SU-DHL-6 (cell line): ENCODE measurements around the gene CYBA.

ENCODE experiments used
- H2AFZ ChIP-seq: fragments of 200-600 bp; sonication (generic); 2 replicates; pipeline ENCODE4 v1.6.1; 2014; ENCODE audit warnings: low read depth, mild to moderate bottlenecking, moderate library complexity, mixed read lengths, antibody characterized with exemption, low read length; ENCODE audit not compliant: severe bottlenecking
- H3F3A ChIP-seq: fragments of 200-600 bp; shearing (Covaris generic); 2 replicates; pipeline ENCODE4 v1.6.0; 2016; ENCODE audit warnings: antibody characterized with exemption, mild to moderate bottlenecking; ENCODE audit not compliant: insufficient read depth
- H3K27ac ChIP-seq: fragments of 200-600 bp; sonication (generic); 2 replicates; pipeline ENCODE4 v1.5.1; 2016; ENCODE audit warnings: low read depth, mild to moderate bottlenecking, low read length, moderate library complexity, mixed read lengths
- H3K27me3 ChIP-seq: fragments of 200-600 bp; sonication (generic), shearing (Covaris generic); 2 replicates; pipeline ENCODE4 v1.6.0; 2014; ENCODE audit warnings: mild to moderate bottlenecking, low read length
- H3K36me3 ChIP-seq: fragments of 200-600 bp; sonication (generic); 2 replicates; pipeline ENCODE4 v1.6.1; 2014; ENCODE audit warnings: mild to moderate bottlenecking, low read length, mixed read lengths
- H3K4me2 ChIP-seq: fragments of 300-600, 200-600 bp; shearing (Covaris generic), sonication (generic); 2 replicates; pipeline ENCODE4 v1.6.0; 2014; ENCODE audit warnings: low read length, low read depth, mild to moderate bottlenecking; ENCODE audit not compliant: poor library complexity, severe bottlenecking
- H3K4me3 ChIP-seq: fragments of 200-600 bp; sonication (generic); 2 replicates; pipeline ENCODE4 v1.5.1; 2014; ENCODE audit warnings: antibody characterized with exemption, low read length, mild to moderate bottlenecking, mixed read lengths; ENCODE audit not compliant: insufficient read depth, poor library complexity, severe bottlenecking
- H3K79me2 ChIP-seq: fragments of 200-600 bp; sonication (generic); 2 replicates; pipeline ENCODE4 v1.6.1; 2014; ENCODE audit warnings: mild to moderate bottlenecking, low read length, moderate library complexity; ENCODE audit not compliant: insufficient read depth
- H3K9ac ChIP-seq: fragments of 200-600 bp; sonication (generic); 2 replicates; pipeline ENCODE4 v1.7.0; 2014; ENCODE audit warnings: mild to moderate bottlenecking, low read length
- H3K9me2 ChIP-seq: fragments of 200-600 bp; sonication (generic); replicated peaks from 2 replicates; pipeline ENCODE4 v1.6.1; 2014; ENCODE audit warnings: low read length; ENCODE audit not compliant: insufficient read depth
- H3K9me3 ChIP-seq: fragments of 200-600 bp; sonication (generic); 2 replicates; pipeline ENCODE4 v1.6.1; 2014; ENCODE audit warnings: low read length, mixed read lengths; ENCODE audit not compliant: insufficient read depth
- H4K20me1 ChIP-seq: fragments of 200-600 bp; sonication (generic); 2 replicates; pipeline ENCODE4 v1.6.1; 2014; ENCODE audit warnings: low read depth, mild to moderate bottlenecking, antibody characterized with exemption, low read length, moderate library complexity, mixed read lengths
- EZH2phosphoT487 ChIP-seq: fragments of 200-600 bp; sonication (generic), shearing (Covaris generic); conservative IDR thresholded peaks from 2 replicates; pipeline ENCODE4 v1.6.1; 2018; ENCODE audit warnings: mild to moderate bottlenecking, antibody characterized with exemption, low read length, moderate library complexity, mixed read lengths
- TF ChIP-seq, protein P1 (sequence below): fragments of 200-600 bp; sonication (generic); IDR thresholded peaks from one replicate; pipeline ENCODE4 v1.5.1; 2017; ENCODE audit warnings: antibody characterized with exemption, mild to moderate bottlenecking, low read length, moderate library complexity; ENCODE audit not compliant: insufficient read depth, poor library complexity, severe bottlenecking

Gene CYBA

DNA sequence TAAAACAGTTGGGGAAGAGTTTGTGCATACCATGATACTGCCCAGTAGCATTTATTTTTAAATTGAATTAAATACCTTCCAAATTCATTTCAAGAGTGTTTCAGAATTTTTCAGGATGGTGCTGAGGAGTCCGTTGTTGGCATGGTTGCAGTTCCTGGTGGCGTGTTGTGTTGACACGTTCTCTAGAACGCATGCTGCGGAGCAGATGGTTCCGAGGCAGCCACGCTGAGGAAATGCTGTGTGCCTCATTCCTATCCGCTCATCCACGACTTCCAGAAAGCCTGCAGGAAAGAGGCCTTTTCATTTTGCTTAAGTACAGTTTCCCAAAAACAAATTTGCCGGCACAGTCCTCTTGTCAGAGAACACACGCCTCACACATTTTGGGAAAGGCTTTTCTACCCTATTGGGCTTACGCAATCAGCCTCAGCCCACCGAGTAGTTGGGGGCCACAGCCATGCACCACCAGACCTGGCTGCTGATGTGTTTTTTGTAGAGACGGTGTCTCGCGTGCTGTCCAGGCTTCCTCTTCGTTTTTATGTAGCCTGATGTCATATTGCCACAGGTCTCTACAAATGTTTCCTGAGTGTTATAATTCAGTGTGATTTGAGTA, 44.6 kb downstream of the CYBA start:
- H3K4me3 ChIP-seq, result no peak overlapping the region
- peaks cover 5% of the 10 kb centered on the region; the same call in 1 of the 2 replicates for H3K36me3 ChIP-seq
- H4K20me1 ChIP-seq, result no peaks in the 10 kb centered on the region
- no peak overlapping the region for H2AFZ ChIP-seq
- no peak overlapping the region for H3K27ac ChIP-seq
- no peak overlapping the region for H3K9ac ChIP-seq
- 0 out of 2 replicates have a peak, but pooled peaks cover 7% of the 10 kb centered on the region for H3K79me2 ChIP-seq
- no peaks in the 10 kb centered on the region for H3K9me3 ChIP-seq
- H3K27me3 ChIP-seq, result no peaks in the 10 kb centered on the region
- no peaks in the 10 kb centered on the region for H3F3A ChIP-seq
- TF ChIP-seq EZH2phosphoT487, result no peak
- H3K4me2 ChIP-seq, result no peak overlapping the region
- no peaks in the 10 kb centered on the region for H3K9me2 ChIP-seq

- no peaks in the 10 kb centered on the region for H3K9me2 ChIP-seq
- TF ChIP-seq EZH2phosphoT487, result no peak
- TF ChIP-seq, protein P1, sequence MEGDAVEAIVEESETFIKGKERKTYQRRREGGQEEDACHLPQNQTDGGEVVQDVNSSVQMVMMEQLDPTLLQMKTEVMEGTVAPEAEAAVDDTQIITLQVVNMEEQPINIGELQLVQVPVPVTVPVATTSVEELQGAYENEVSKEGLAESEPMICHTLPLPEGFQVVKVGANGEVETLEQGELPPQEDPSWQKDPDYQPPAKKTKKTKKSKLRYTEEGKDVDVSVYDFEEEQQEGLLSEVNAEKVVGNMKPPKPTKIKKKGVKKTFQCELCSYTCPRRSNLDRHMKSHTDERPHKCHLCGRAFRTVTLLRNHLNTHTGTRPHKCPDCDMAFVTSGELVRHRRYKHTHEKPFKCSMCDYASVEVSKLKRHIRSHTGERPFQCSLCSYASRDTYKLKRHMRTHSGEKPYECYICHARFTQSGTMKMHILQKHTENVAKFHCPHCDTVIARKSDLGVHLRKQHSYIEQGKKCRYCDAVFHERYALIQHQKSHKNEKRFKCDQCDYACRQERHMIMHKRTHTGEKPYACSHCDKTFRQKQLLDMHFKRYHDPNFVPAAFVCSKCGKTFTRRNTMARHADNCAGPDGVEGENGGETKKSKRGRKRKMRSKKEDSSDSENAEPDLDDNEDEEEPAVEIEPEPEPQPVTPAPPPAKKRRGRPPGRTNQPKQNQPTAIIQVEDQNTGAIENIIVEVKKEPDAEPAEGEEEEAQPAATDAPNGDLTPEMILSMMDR, result no peak
- no peaks in the 10 kb centered on the region for H3K9me3 ChIP-seq
- H3K79me2 ChIP-seq, result 0 out of 2 replicates have a peak, but pooled peaks cover 7% of the 10 kb centered on the region
- peaks cover 5% of the 10 kb centered on the region; the same call in 1 of the 2 replicates for H3K36me3 ChIP-seq
- no peak overlapping the region for H3K4me2 ChIP-seq
- no peak overlapping the region for H2AFZ ChIP-seq
- no peak overlapping the region for H3K4me3 ChIP-seq
- no peak overlapping the region for H3K9ac ChIP-seq
- no peak overlapping the region for H3K27ac ChIP-seq
- no peaks in the 10 kb centered on the region for H3F3A ChIP-seq
- no peaks in the 10 kb centered on the region for H4K20me1 ChIP-seq
- H3K27me3 ChIP-seq, result no peaks in the 10 kb centered on the region
Measured at GRCh38 chr16:88605186-88606147, 45.4 kb downstream of the CYBA start.

- Histone ChIP-seq H3K79me2 (peaks cover 5% of the 10 kb centered on the region; the same call in 1 of the 2 replicates), H3K9me3 (no peaks in the 10 kb centered on the region), H3K9me2 (no peaks in the 10 kb centered on the region), H3F3A (no peaks in the 10 kb centered on the region), H4K20me1 (no peaks in the 10 kb centered on the region), H3K27ac (no peak overlapping the region), H3K4me2 (no peak overlapping the region), H3K4me3 (no peak overlapping the region), H3K9ac (no peak overlapping the region), H3K36me3 (no peaks in the 10 kb centered on the region), H3K27me3 (no peaks in the 10 kb centered on the region), H2AFZ (no peak overlapping the region)
- TF ChIP-seq, protein P1, result no peak
- no peak for TF ChIP-seq EZH2phosphoT487
Measured at GRCh38 chr16:88602091-88602490, 48.8 kb downstream of the CYBA start.
